GM21529 (cell line): ENCODE data around the gene HDGFL1.

Experiments
- ATAC-seq: cut with Tn5 transposase; IDR thresholded peaks from one replicate; pipeline ENCODE4 v1.9.1; 2021; ENCODE audit not compliant: unreplicated experiment

The HDGFL1 gene

GRCh38 chr6:22589118-22589517 lies 19.8 kb downstream of the HDGFL1 start:
- no peak for ATAC-seq

GRCh38 chr6:22590423-22590822 lies 21.1 kb downstream of the HDGFL1 start:
- ATAC-seq, result no peak

DNA sequence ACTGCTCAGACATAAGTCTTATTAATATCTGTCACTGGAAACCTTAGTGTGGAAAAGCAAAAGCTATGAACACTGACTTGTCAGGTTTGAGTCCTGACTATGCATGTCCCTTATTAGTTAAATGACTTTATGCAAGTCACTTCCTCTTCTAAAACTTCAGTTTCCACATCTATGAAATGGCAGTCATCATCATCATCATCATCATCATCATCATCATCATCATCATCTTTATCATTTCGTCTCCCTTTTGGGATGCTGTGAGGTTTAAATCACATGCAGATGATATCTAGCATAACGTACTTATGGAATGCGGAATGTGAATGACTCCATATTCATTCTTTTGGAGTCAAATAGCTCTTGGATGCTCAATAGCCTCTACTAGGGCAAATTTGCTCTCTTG lies 24.5 kb downstream of the HDGFL1 start:
- ATAC-seq, result no peak

- ATAC-seq, result no peak
These were observed 26.6 kb downstream of the HDGFL1 start for GRCh38 chr6:22596011-22596410.

GRCh38 chr6:22598339-22598738 lies 29.0 kb downstream of the HDGFL1 start:
- no peak for ATAC-seq

DNA sequence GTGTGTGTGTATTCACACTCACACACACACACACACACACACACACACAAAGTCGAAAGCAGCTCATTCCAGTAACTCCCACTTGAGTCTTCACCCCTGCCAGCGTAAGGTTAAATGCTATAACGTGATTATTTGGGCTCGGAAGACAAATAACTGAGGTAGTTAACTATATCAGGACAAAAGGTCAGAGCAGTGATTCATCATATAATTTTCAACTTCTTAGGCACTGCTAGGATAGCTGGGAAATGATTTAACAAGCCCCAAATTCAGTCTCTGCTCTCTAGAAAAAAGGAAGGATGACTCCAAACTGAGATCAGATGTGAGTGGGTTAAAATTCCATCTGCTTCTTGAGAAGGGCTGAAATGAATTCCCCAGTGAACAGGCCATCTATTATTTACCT lies 30.7 kb downstream of the HDGFL1 start:
- no peak for ATAC-seq

DNA sequence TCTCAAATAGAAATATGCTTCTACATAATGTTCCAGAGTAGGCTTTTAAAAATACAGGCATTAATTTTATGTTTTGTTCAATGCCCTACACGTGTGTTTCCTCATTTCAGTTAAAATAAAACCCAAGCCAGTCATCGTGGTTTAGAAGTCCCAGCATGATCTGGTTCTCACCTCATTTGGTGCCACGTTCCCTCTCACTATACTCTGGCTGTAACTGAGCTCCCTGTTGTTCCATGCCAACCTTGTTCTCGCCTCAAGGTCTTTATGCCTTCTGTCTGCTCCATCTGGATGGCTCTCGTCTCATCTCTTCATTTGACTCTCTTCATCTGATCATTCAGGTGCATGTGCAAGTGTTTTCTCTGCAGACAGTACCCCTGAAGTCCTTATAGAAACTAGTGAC lies 32.6 kb downstream of the HDGFL1 start:
- no peak for ATAC-seq

DNA sequence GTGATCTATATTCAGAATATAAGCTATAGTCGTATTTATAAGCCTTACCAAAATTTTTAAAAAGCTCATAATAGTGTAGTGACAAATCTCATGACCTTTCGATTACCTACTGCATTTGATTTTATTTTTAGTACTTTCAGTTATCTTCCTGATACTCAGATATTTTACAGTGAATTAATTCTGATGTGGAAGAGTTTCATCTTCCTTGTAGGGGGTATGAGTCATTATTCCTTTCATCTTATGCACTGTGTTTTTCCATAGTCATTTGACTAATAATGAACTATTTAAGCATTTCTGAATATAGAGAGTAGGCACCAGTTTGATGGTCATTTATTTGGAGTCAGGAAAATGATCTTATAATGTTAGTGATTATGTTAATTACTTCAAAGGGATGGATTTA lies 36.4 kb downstream of the HDGFL1 start:
- ATAC-seq, result no peak

GRCh38 chr6:22610127-22610526 lies 40.8 kb downstream of the HDGFL1 start:
- ATAC-seq, result no peak

- ATAC-seq, result no peak
These were observed 42.9 kb downstream of the HDGFL1 start for GRCh38 chr6:22612236-22612635.

GRCh38 chr6:22613051-22613450 lies 43.7 kb downstream of the HDGFL1 start:
- no peak for ATAC-seq

GRCh38 chr6:22613695-22614094 lies 44.3 kb downstream of the HDGFL1 start:
- ATAC-seq, result no peak

DNA sequence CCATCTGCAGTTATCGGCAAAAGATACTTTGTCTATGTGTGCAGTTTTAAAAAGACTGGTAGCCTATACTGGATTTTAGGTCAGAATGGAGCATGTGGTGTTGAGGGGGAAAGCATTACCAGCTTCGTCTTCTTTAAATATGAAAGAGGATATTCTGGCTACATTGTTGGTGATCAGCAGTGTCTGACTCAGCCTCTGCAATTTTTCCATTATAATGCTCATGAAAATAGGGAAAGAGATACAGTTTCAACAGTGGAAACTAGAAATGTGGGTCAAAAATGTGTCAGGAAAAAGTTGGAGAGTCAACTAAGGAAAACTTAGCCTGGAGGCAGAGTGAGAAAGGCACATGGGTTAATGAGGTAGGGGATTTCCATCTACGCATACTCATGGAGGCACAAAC lies 45.2 kb downstream of the HDGFL1 start:
- no peak for ATAC-seq

DNA sequence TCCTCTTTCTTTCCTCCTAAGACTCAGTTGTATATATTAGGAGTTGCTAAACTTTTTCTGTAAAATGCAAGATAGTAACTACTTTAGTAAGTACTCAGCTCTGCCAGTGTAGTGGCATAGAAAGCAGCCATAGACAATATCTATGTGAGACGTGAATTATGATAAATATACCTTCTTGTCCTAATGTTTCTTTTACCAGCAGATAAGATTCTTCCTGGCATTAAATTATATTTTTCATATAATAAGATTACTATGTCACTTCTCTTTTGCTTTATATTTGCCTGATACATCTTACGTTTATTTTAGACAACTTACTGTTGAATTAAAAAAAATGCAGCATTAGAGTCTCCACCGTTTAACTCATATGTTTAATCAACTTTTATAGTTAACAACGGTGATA lies 51.7 kb downstream of the HDGFL1 start:
- no peak for ATAC-seq
